HepG2 (cell line): ENCODE results near the gene COCH. TPM values are rescaled to one million over a fixed set of nuclear protein-coding genes. Genes with fewer than 3 reads are reported as not detected.

Experiments used
- ATAC-seq: fragments of 200-7000 bp; cut with Tn5 transposase; 3 replicates; pipeline ENCODE4 v1.9.1; 2020; ENCODE audit warnings: mild to moderate bottlenecking, moderate library complexity
- BruUV-seq: library from RNA; stranded (reverse); fragments of 400-500 nt; replicated peaks from 2 replicates; lab custom pipeline; 2021; lab: Mats Ljungman, UMichigan
- CTCF ChIA-PET: fragments of 300-600 bp; formaldehyde crosslinking; extraction: SDS; loops from one replicate; lab custom pipeline; 2021; ENCODE audit warnings: low total read pairs, inconsistent platforms, low intra/inter-chr PET ratio; lab: Yijun Ruan, JAX
- POLR2A ChIA-PET: fragments of 350-600 bp; sonication (Branson Sonifier 250); formaldehyde crosslinking; loops from one replicate; lab custom pipeline; 2020; ENCODE audit warnings: antibody characterized with exemption, inconsistent platforms; lab: Yijun Ruan, JAX
- DNase-seq: peaks from one replicate; pipeline ENCODE4 v3.0.0-alpha.2; 2015; ENCODE audit warnings: low spot score
- FAIRE-seq: peaks from 3 replicates; lab custom pipeline; 2011; peaks lifted over from hg19 to GRCh38; lab: Jason Lieb, UNC
- H2AFZ ChIP-seq: one replicate; pipeline ENCODE4 v1.6.1; 2011; ENCODE audit warnings: low read length, inconsistent platforms
- H3K27ac ChIP-seq: fragments of 300-600 bp; 3 replicates; pipeline ENCODE4 v1.8.0; 2011; ENCODE audit warnings: mixed run types, mild to moderate bottlenecking, mixed read lengths, low read length, inconsistent platforms; ENCODE audit not compliant: insufficient read depth; ENCODE audit errors: extremely low read length
- H3K27me3 ChIP-seq, 2 experiments: fragments of 200-600 bp in 1 of 2; 2 replicates in 1 of 2; 3 replicates in 1 of 2; pipeline versions ENCODE4 v1.6.0 to v1.8.0; 2011; ENCODE audit warnings: low read length in 2 of 2, mild to moderate bottlenecking in 2 of 2, moderate library complexity in 2 of 2, inconsistent platforms in 1 of 2; ENCODE audit not compliant: insufficient read depth in 2 of 2, control insufficient read depth in 1 of 2
- H3K36me3 ChIP-seq, 2 experiments: fragments of 200-600 bp in 1 of 2; replicated peaks in 1 of 2; 2 replicates in 1 of 2; 3 replicates in 1 of 2; pipeline versions ENCODE4 v1.5.1 to v1.8.0; 2011; ENCODE audit warnings: low read length in 2 of 2, inconsistent platforms in 1 of 2; ENCODE audit not compliant: insufficient read depth in 2 of 2, control insufficient read depth in 1 of 2
- H3K4me1 ChIP-seq: 2 replicates; pipeline ENCODE4 v1.5.1; 2012; ENCODE audit warnings: low read length, inconsistent platforms; ENCODE audit not compliant: insufficient read depth
- H3K4me2 ChIP-seq: 2 replicates; pipeline ENCODE4 v1.6.0; 2011; ENCODE audit warnings: low read depth, low read length, inconsistent platforms
- H3K4me3 ChIP-seq, 3 experiments: fragments of 200-600 bp in 1 of 3; sonication (generic), shearing (Covaris generic) in 1 of 3; replicated peaks in 1 of 3; 2 replicates each; pipeline ENCODE4 v1.5.1; 2011 to 2016; ENCODE audit warnings: low read length in 3 of 3, inconsistent platforms in 2 of 3, low read depth in 2 of 3, mild to moderate bottlenecking in 2 of 3, control low read depth in 1 of 3, mixed read lengths in 1 of 3; ENCODE audit not compliant: insufficient read depth in 1 of 3
- H3K79me2 ChIP-seq: one replicate; pipeline ENCODE4 v1.6.1; 2011; ENCODE audit warnings: low read length, inconsistent platforms; ENCODE audit not compliant: insufficient read depth
- H3K9ac ChIP-seq: 2 replicates; pipeline ENCODE4 v1.6.0; 2011; ENCODE audit warnings: mild to moderate bottlenecking, low read depth, low read length, inconsistent platforms; ENCODE audit not compliant: insufficient read depth
- H3K9me3 ChIP-seq: 2 replicates; pipeline ENCODE4 v1.5.1; 2012; ENCODE audit warnings: mild to moderate bottlenecking, low read length
- H4K20me1 ChIP-seq: 2 replicates; pipeline ENCODE4 v1.6.0; 2011; ENCODE audit warnings: inconsistent platforms, mild to moderate bottlenecking, low read length, moderate library complexity; ENCODE audit not compliant: insufficient read depth
- ATRX ChIP-seq: sonication (generic); formaldehyde crosslinking; IDR thresholded peaks from 2 replicates; pipeline ENCODE4 v1.4.0; 2020; ENCODE audit warnings: missing genetic modification reagents, borderline replicate concordance
- CREB1 ChIP-seq, 2 experiments: fragments of 450-650 bp in 1 of 2; IDR thresholded peaks; 2 replicates each; pipeline ENCODE4 v1.6.1; 2016 to 2017; ENCODE audit warnings: control low read depth in 1 of 2, mild to moderate bottlenecking in 1 of 2, missing compliant biosample characterization in 1 of 2, missing genetic modification characterization in 1 of 2
- EED ChIP-seq: sonication (generic); formaldehyde crosslinking; IDR thresholded peaks from 2 replicates; pipeline ENCODE4 v1.5.0; 2020; ENCODE audit warnings: mild to moderate bottlenecking, missing genetic modification reagents
- GZF1 ChIP-seq: sonication (generic); formaldehyde crosslinking; IDR thresholded peaks from 2 replicates; pipeline ENCODE4 v1.5.1; 2020; ENCODE audit warnings: mild to moderate bottlenecking, missing genetic modification reagents
- HNRNPK ChIP-seq: fragments of 200-400 bp; formaldehyde crosslinking; IDR thresholded peaks from 2 replicates; pipeline ENCODE4 v1.6.1; 2018; ENCODE audit warnings: low read length, low read depth, moderate library complexity, mild to moderate bottlenecking; ENCODE audit not compliant: poor library complexity, severe bottlenecking
- MEIS1 ChIP-seq: sonication (generic); formaldehyde crosslinking; IDR thresholded peaks from 2 replicates; pipeline ENCODE4 v1.9.0; 2021; ENCODE audit warnings: mild to moderate bottlenecking, missing genetic modification reagents, moderate library complexity, borderline replicate concordance
- MTA3 ChIP-seq: sonication (generic); formaldehyde crosslinking; IDR thresholded peaks from 2 replicates; pipeline ENCODE4 v1.4.0; 2020; ENCODE audit warnings: missing genetic modification reagents
- MYPOP ChIP-seq: sonication (generic); formaldehyde crosslinking; IDR thresholded peaks from 2 replicates; pipeline ENCODE4 v1.8.1; 2023; ENCODE audit warnings: mild to moderate bottlenecking, moderate library complexity, missing genetic modification reagents
- NFIC ChIP-seq: IDR thresholded peaks from 2 replicates; pipeline ENCODE4 v1.6.1; 2012; ENCODE audit warnings: mild to moderate bottlenecking, low read length, inconsistent platforms
- SIX1 ChIP-seq: sonication (generic); formaldehyde crosslinking; IDR thresholded peaks from 2 replicates; pipeline ENCODE4 v1.4.0; 2020; ENCODE audit warnings: missing genetic modification reagents, borderline replicate concordance
- SOX5 ChIP-seq: IDR thresholded peaks from 2 replicates; pipeline ENCODE4 v1.6.1; 2016; ENCODE audit warnings: borderline replicate concordance
- ZBTB49 ChIP-seq: sonication (generic); formaldehyde crosslinking; IDR thresholded peaks from 2 replicates; pipeline ENCODE4 v1.4.0; 2020; ENCODE audit warnings: missing genetic modification reagents, borderline replicate concordance
- ZNF18 ChIP-seq: sonication (generic); formaldehyde crosslinking; IDR thresholded peaks from 2 replicates; pipeline ENCODE4 v1.8.0; 2022; ENCODE audit warnings: mild to moderate bottlenecking, missing genetic modification reagents; ENCODE audit not compliant: insufficient replicate concordance
- ZNF253 ChIP-seq: sonication (generic); formaldehyde crosslinking; IDR thresholded peaks from 2 replicates; pipeline ENCODE4 v1.8.0; 2022; ENCODE audit warnings: mild to moderate bottlenecking, missing genetic modification reagents, borderline replicate concordance
- ZNF30 ChIP-seq: sonication (generic); formaldehyde crosslinking; IDR thresholded peaks from 2 replicates; pipeline ENCODE4 v1.5.0; 2020; ENCODE audit warnings: mild to moderate bottlenecking, missing genetic modification reagents
- ZNF382 ChIP-seq: sonication (generic); formaldehyde crosslinking; IDR thresholded peaks from 2 replicates; pipeline ENCODE4 v1.5.0; 2020; ENCODE audit warnings: missing genetic modification reagents, mild to moderate bottlenecking, borderline replicate concordance
- ZNF530 ChIP-seq: sonication (generic); formaldehyde crosslinking; IDR thresholded peaks from 2 replicates; pipeline ENCODE4 v1.5.0; 2020; ENCODE audit warnings: low read depth, mild to moderate bottlenecking, missing genetic modification reagents
- ZSCAN9 ChIP-seq: IDR thresholded peaks from 2 replicates; pipeline ENCODE4 v1.6.1; 2016; ENCODE audit warnings: borderline replicate concordance
- WGBS: methylation state at CpG from one replicate; pipeline ENCODE4 v1.1.6; 2017; ENCODE audit warnings: low lambda C conversion rate; 5-methylcytosine and 5-hydroxymethylcytosine counted together
- in situ Hi-C: cut with HindIII; loops from 2 replicates; pipeline ENCODE4 v1.10.0; 2017; ENCODE audit warnings: low pct_unique_long_range_greater_than_20kb; ENCODE audit not compliant: extremely low pct_ligation_motif_present
- intact Hi-C: fragments of 100-400 bp; cut with micrococcal nuclease; formaldehyde crosslinking; loops from one replicate; pipeline ENCODE4 v1.10.0; 2022; ENCODE audit not compliant: unreplicated experiment
- polyA plus RNA-seq, 8 experiments: library from polyadenylated mRNA; depleted of rRNA in 3 of 8; stranded (reverse) in 7 of 8; unstranded in 1 of 8; fragments of >200 nt; fragmentation: Illumina TruSeq in 4 of 8; extraction: Trizol in 4 of 8; gene quantifications; 2 replicates each; pipeline versions ENCODE4 v1.2.1 to v1.2.3, GENCODE V29; 2011 to 2016; ENCODE audit warnings: low read depth in 4 of 8, missing spikeins in 1 of 8, mixed read lengths in 1 of 8; ENCODE audit not compliant: insufficient read depth in 1 of 8
- total RNA-seq, 5 experiments: library from RNA; depleted of rRNA; stranded (reverse); fragments of >200 nt; fragmentation: Illumina TruSeq; extraction: Trizol; gene quantifications; 2 replicates each; pipeline ENCODE4 v1.2.3, GENCODE V29; 2016; ENCODE audit warnings: low read depth in 1 of 5

Gene COCH
- total and polyA plus RNA-seq, 2 of the 13 experiments (the other 11 are each of a cell fraction or from before 2014, with no cell fraction given): 78.2 to 79.3 TPM

GRCh38 chr14:30876692-30877091 is 2.3 kb downstream of the COCH start (continued):
- TF ChIP-seq CREB1 (IDR thresholded peaks at IDR 0.05) (0 out of 2 replicates have a peak, but pooled peaks have one; percentile 2), CREB1 (CRISPR knock-in tag; IDR thresholded peaks at IDR 0.05) (no peak), SOX5 (no peak), NFIC (no peak), MYPOP (CRISPR knock-in tag) (no peak), ZNF530 (no peak), HNRNPK (no peak)

- BruUV-seq: no TSS peak
- Histone ChIP-seq H2AFZ (no peak overlapping the region), H3K79me2 (no peaks in the 10 kb centered on the region), H3K4me2 (no peak overlapping the region), H3K27me3 (no peaks in the 10 kb centered on the region)
- POLR2A ChIA-PET: no interaction called here
- FAIRE-seq: no peak
- TF ChIP-seq MEIS1 (CRISPR knock-in tag) (no peak), ATRX (CRISPR knock-in tag) (no peak), GZF1 (no peak), SIX1 (no peak), ZSCAN9 (no peak), ZNF253 (CRISPR knock-in tag) (no peak), ZBTB49 (CRISPR knock-in tag) (no peak), MTA3 (CRISPR knock-in tag) (no peak), ZNF30 (CRISPR knock-in tag) (no peak), ZNF382 (CRISPR knock-in tag) (no peak), ZNF18 (CRISPR knock-in tag) (no peak), EED (no peak)
- TF ChIP-seq, all 625 proteins: peak for 0
- no peaks in the 10 kb centered on the region for H3K4me1 ChIP-seq
- H3K9ac ChIP-seq: no peak overlapping the region
- H3K4me3 ChIP-seq: no peak overlapping the region
- whole genome bisulfite sequencing: 97% methylated on average over 1 of the region's 1 CpG
- H3K9me3 ChIP-seq: no peaks in the 10 kb centered on the region
- peaks cover 0 to 4% of the 10 kb centered on the region in 2 experiments; a peak in 2 of 5 replicates for H3K36me3 ChIP-seq
- DNase-seq (no peak), ATAC-seq (peak; percentile 5; the same call in 1 of the 3 replicates)
- no peak overlapping the region for H3K27ac ChIP-seq
- in situ Hi-C loops (no loop called here), intact Hi-C loops (no loop called here)
- no peaks in the 10 kb centered on the region for H4K20me1 ChIP-seq
- CTCF ChIA-PET: no interaction called here
Measured at GRCh38 chr14:30882431-30882830, 8.1 kb downstream of the COCH start.
